Measurements from ENCODE around the gene MLLT1. TPM values are rescaled to one million over a fixed set of nuclear protein-coding genes. Genes with fewer than 3 reads are reported as not detected.

The MLLT1 gene
- total and polyA plus RNA-seq, 10 of the 15 experiments (the other 5 are each of a cell fraction or from before 2014, with no cell fraction given) = 0.16 to 61.1 (median 8.5) TPM

- no peaks in the 10 kb centered on the region for H3K27me3 ChIP-seq (replicated peaks in 1 of 2; ENCODE audit: control insufficient read depth in 2 of 2, insufficient read depth in 2 of 2, low read length in 1 of 2)
- TF ChIP-seq NBN (IDR thresholded peaks at IDR 0.05) = no peak
- no peak for TF ChIP-seq KAT2A (conservative IDR thresholded peaks at IDR 0.05; ENCODE audit: control insufficient read depth, low read depth, low read length)
- no peak for TF ChIP-seq RBBP5 (conservative IDR thresholded peaks at IDR 0.05)
- no peak for TF ChIP-seq MYB (IDR thresholded peaks at IDR 0.05; ENCODE audit: borderline replicate concordance, low read depth, low read length)
- no peak for TF ChIP-seq CBFB (IDR thresholded peaks at IDR 0.05; ENCODE audit: low read depth)
- no peak for TF ChIP-seq HDAC6 (IDR thresholded peaks at IDR 0.05; ENCODE audit: unreplicated experiment)
- TF ChIP-seq HDGF (IDR thresholded peaks at IDR 0.05) = no peak
- TF ChIP-seq E2F8 (IDR thresholded peaks at IDR 0.05; ENCODE audit: low read depth, partially characterized antibody) = no peak
- TF ChIP-seq WRNIP1 (IDR thresholded peaks at IDR 0.05; ENCODE audit: borderline replicate concordance, low read depth, low read length) = no peak
- no peak for TF ChIP-seq ZBED1 (IDR thresholded peaks at IDR 0.05; ENCODE audit: borderline replicate concordance)
- TF ChIP-seq ZNF622 (IDR thresholded peaks at IDR 0.05) = no peak
- no peak for TF ChIP-seq ETV6 (conservative IDR thresholded peaks at IDR 0.05 in 1 of 2, IDR thresholded peaks at IDR 0.05 in 1 of 2; ENCODE audit: borderline replicate concordance in 1 of 2, low read depth in 1 of 2)
- no peak for TF ChIP-seq ZNF207 (IDR thresholded peaks at IDR 0.05; ENCODE audit: borderline replicate concordance)
- no peak for TF ChIP-seq TCF12 (IDR thresholded peaks at IDR 0.05; ENCODE audit: low read depth, low read length)
- no peak for TF ChIP-seq EP300 (IDR thresholded peaks at IDR 0.05; ENCODE audit: borderline replicate concordance in 1 of 2, control insufficient read depth in 1 of 2, low read depth in 2 of 2, low read length in 2 of 2)
- TF ChIP-seq IRF4 (IDR thresholded peaks at IDR 0.05; ENCODE audit: low read depth, low read length) = no peak
- TF ChIP-seq NKRF (conservative IDR thresholded peaks at IDR 0.05) = no peak
- TF ChIP-seq MXI1 (IDR thresholded peaks at IDR 0.05; ENCODE audit: low read depth, low read length) = no peak
- TF ChIP-seq ZZZ3 (IDR thresholded peaks at IDR 0.05; ENCODE audit: control insufficient read depth, insufficient read length, low read depth) = no peak
- ChIA-PET POLR2A (no interaction called here), CTCF (no interaction called here), SMC1A (ENCODE audit: uncharacterized antibody, unreplicated experiment) (no interaction called here), RAD21 (ENCODE audit: unreplicated experiment) (no interaction called here)
- no peaks in the 10 kb centered on the region for H4K20me1 ChIP-seq (ENCODE audit: control insufficient read depth, insufficient read depth)
- 99% methylated on average over 4 of the region's 4 CpGs for WGBS (ENCODE audit: insufficient coverage, insufficient replicate concordance, low lambda C conversion rate, missing lambda C conversion rate)
- intact Hi-C loops (cut with micrococcal nuclease; ENCODE audit: unreplicated experiment) (no loop called here), in situ Hi-C loops (cut with MboI) (no loop called here)
- DNase-seq (ENCODE audit: low read depth, low spot score) (no peak), FAIRE-seq (no peak), ATAC-seq (no peak)
- peaks cover 8% of the 10 kb centered on the region in 2 experiments for H3K36me3 ChIP-seq (ENCODE audit: control insufficient read depth in 2 of 2, insufficient read depth in 2 of 2, low read length in 1 of 2)
- H3K79me2 ChIP-seq (ENCODE audit: control insufficient read depth, insufficient read depth, low read length) = peaks cover 44% of the 10 kb centered on the region
- peaks cover 14% of the 10 kb centered on the region for H3K4me1 ChIP-seq (ENCODE audit: control insufficient read depth, insufficient read depth, low read length)
- no TSS peak for BruUV-seq (replicated peaks)
- H3K4me3 ChIP-seq = no peak overlapping the region
- no peak overlapping the region for H3K27ac ChIP-seq (ENCODE audit: control insufficient read depth, insufficient read depth)
- peaks cover 12% of the 10 kb centered on the region; the same call in 2 of the 3 replicates for H3K9me3 ChIP-seq (replicated peaks; ENCODE audit: control insufficient read depth, insufficient read depth, low read length)
- no peak overlapping the region for H2AFZ ChIP-seq (ENCODE audit: control insufficient read depth, low read depth, low read length)
- no peak overlapping the region for H3K9ac ChIP-seq (ENCODE audit: control insufficient read depth, insufficient read depth, low read length)
- no peak overlapping the region for H3K4me2 ChIP-seq (ENCODE audit: control insufficient read depth, insufficient read depth)
Observed at GRCh38 chr19:6250024-6250615, 29.7 kb downstream of the MLLT1 start.
